ENCODE measurements around the gene POC5. TPM values are rescaled to one million over a fixed set of nuclear protein-coding genes. Genes with fewer than 3 reads are reported as not detected.
"Not testable (repeated sequence)": the region's sequence is repeated elsewhere in the genome, so short reads cannot be mapped to it uniquely, and the experiment has no call there.

The POC5 gene
- polyA plus RNA-seq, 1 donor = 8.9 TPM

DNA sequence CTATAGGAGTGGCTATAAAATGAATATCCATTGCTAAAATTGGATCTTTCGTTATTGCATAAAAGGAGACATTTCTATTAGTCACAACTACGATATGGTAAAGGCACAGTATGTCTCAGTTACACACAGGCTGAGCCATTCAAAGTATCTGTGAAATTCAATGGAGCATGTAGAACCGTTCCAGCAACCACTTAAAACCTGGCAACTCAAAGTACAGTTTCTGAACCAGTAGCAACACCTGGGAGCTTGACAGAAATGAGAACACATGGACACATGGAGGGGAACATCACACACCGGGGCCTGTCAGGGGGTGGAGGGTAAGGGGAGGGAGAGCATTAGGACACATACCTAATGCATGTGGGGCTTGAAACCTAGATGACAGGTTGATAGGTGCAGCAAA is 15.4 kb downstream of the POC5 start:
- DNase-seq = no peak

DNA sequence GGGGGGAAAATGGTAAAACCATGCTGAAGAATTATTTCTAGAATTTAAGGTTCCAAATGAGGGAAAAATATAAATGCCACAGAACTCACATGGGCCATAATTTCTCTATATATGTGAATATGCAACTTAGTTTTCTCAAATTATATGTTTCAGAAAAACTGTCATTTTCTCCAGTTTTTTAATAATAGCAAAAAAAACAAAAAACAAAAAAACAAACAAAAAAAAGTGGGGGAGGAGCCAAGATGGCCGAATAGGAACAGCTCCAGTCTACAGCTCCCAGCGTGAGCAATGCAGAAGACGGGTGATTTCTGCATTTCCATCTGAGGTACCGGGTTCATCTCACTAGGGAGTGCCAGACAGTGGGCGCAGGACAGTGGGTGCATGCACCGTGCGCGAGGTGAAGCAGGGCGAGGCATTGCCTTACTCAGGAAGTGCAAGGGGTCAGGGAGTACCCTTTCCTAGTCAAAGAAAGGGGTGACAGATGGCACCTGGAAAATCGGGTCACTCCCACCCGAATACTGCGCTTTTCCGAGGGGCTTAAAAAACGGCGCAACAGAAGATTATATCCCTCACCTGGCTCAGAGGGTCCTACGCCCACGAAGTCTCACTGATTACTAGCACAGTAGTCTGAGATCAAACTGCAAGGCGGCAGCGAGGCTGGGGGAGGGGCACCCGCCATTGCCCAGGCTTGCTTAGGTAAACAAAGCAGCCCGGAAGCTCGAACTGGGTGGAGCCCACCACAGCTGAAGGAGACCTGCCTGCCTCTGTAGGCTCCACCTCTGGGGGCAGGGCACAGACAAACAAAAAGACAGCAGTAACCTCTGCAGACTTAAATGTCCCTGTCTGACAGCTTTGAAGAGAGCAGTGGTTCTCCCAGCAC is 21.5 kb downstream of the POC5 start:
- not testable (repeated sequence) for DNase-seq

GRCh38 chr5:75694781-75695180 is 22.5 kb downstream of the POC5 start:
- DNase-seq = no peak

DNA sequence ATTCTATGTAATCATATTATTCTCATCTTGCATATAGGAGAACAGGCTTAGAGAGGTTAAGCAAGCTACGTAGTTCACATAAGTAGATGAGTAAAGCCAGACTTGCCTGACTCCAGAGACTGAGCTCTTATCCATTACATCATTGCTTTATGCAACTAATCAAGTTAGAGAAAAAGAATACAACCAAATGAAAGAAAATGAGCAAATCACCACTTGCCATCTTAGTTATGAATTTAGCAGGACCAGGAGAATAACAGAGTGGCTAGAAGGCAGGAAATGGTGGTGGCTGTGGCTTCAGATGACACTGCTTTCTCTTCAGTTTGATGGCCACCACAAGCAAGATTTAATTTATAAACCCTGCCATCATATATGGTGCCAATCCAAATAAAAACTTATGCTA is 26.6 kb downstream of the POC5 start:
- DNase-seq = no peak

- DNase-seq = no peak
Observed at GRCh38 chr5:75686480-75686879, 30.8 kb downstream of the POC5 start.

DNA sequence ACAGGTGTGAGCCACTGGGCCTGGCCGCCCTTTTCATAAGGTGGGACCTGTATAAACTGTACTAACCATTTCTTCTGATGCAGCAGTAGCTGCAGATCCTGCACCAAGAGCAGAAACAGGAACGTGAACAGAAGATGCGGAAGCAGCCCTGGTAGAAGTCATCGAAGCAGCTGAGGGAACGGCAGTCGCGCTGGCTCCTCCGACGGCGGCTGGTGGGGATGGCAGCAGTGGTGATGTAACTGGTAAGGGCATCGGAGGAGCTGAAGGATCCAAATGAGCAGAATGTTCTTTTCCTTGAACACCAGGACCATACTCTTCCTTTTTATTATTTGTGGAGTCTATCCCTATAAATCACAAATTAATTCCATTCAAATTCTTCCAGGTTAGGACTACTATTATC is 32.1 kb downstream of the POC5 start:
- no peak for DNase-seq

DNA sequence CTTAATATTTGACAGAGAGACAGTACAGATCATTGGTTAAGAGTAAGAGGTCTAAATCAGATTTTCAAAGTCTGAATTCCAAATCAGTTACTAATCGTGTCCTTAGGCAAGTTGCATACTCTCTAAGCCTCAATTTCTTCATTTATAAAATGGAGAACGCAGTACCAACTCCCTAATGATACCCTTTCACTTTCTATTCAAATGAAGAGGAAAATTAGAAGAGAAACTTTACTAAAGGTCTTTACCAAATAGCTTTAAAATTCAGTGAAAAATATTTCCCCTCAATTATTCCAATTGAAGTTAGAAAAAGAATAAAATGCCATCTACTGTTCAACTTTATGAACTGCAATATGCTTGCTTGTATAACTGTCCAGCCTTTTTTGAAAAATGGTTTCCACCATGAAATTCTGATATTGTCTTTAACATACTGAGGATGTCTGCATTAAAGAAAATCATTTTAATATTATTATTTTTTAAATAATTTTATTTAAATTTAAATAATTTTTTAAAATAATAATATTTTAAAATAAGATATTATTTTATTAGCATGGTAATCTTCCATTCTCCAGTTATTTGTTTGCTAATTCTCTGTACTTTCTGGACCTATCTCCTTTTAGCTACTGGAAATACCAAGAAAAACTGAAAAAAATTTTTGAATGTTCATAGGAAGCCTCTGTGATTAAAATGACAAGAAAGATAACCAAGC is 36.0 kb downstream of the POC5 start:
- peak; percentile 25 for DNase-seq

GRCh38 chr5:75678155-75678554 is 39.1 kb downstream of the POC5 start:
- no peak for DNase-seq

- DNase-seq = no peak
Observed at GRCh38 chr5:75677607-75678006, 39.6 kb downstream of the POC5 start.

DNA sequence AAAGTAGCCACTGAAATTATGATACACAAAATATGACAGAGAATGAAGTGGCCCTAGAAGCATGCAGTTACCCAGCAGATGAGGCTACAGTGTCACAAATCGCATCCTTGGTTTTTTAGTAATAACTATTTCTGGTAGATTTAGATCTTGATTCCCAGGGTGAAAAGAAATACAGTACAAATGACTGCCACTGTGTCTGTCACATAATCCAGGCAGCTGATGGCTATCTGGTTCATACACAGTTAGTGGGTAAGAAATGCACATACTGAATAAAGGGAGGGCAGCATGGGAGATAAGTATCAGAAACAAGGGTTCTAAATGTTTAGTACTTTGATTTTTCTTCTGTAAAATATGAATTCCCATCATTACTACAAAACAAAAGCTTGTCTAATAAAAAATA is 41.5 kb downstream of the POC5 start:
- DNase-seq = no peak

- DNase-seq = no peak
Observed at GRCh38 chr5:75672616-75673015, 44.6 kb downstream of the POC5 start.

GRCh38 chr5:75671506-75671905 is 45.7 kb downstream of the POC5 start:
- no peak for DNase-seq

DNA sequence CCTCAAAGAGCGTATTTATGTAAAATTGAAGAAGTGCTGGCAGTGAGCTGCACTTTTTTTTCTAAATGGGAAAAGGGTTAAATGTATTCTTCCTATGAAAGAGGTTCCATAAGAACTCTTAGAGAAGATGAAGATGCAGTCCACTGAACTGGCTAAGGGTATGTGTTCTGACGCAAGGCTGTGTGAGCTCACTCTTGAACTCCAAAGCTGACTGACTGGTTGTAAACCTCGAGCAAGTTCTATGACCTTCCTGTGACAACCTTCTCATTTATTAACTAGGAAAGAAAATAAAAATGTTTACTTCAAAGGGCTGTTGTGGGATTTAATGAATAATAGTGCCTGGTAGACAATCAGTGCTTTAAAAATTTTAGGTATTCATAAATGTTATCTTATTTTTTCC is 46.7 kb downstream of the POC5 start:
- no peak for DNase-seq

GRCh38 chr5:75668977-75669689 is 48.1 kb downstream of the POC5 start:
- DNase-seq = peak; percentile 35

DNA sequence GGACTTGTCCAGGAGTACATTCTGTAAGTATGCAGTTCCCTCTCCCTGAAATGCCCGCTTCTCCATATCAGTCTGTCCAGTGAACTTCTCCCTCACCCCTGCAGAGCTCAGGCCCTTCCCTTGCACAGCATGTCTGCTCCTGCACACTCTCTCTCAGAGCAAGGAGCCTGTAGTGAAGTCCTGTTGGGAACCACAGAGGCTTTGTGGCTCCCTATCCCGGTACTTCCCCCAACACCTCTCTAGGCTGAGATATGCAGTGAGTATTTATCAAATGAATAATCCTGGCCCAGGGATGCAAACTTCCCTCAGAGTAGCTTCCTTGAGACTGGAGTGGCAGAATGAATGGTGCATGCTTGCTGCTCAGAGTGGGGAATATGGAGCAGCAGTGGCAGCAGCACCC is 48.8 kb downstream of the POC5 start:
- no peak for DNase-seq

DNA sequence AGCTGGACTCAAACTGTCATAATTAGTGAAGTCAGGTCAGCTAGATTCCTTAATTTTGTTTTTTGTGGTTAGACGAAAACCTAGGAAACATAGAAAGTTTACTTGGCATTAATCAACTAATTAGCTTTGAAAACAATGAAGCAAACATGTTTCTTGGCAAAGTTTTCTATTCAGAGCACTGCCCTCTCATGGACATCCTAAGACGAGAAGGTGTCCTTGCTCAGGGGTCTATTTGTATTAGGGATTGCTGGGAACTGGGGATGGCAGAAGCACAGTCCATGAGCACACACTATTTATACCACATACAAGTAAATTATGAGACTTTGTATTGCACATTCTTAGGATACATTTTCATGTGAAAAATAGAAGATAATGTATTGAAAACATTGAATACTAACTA is 49.7 kb downstream of the POC5 start:
- DNase-seq = no peak

DNA sequence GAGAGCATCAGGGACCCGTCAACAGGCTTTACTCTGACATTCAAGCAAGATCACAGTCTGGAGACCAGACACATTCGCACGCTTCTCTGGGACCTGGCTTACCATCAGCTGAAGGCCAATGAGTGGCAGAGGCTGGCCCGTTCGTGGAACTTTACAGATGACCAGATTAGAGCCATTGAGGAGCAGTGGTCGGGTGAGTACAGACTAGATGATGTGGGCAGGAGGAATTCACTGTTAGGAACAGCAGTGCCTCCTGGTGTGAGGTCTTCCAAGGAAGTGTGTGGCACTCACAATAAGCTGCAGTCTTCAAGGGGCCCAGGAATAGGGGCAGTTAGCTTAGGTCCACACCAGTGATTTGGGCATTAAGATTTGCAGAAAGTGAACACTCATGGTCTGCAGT is 50.4 kb downstream of the POC5 start:
- DNase-seq = no peak

DNA sequence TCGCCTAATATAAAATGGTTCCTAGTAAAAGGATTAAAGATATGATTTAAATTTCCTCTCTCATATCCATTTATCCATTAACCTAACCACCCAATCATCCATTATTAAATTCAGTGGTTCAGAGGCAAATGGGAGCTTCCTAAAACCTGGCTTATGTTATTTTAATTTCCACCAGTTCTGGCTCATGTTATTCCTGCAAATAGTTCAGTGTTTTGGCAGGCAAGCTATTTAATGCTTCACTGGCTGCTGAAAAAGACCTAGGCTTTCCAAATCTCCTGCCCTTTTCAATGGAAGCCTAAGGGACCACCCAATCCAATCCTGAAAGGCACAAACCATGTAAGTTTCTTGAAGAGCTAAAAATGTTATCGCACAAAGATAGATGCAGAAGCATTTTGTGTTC is 52.3 kb downstream of the POC5 start:
- DNase-seq = no peak

DNA sequence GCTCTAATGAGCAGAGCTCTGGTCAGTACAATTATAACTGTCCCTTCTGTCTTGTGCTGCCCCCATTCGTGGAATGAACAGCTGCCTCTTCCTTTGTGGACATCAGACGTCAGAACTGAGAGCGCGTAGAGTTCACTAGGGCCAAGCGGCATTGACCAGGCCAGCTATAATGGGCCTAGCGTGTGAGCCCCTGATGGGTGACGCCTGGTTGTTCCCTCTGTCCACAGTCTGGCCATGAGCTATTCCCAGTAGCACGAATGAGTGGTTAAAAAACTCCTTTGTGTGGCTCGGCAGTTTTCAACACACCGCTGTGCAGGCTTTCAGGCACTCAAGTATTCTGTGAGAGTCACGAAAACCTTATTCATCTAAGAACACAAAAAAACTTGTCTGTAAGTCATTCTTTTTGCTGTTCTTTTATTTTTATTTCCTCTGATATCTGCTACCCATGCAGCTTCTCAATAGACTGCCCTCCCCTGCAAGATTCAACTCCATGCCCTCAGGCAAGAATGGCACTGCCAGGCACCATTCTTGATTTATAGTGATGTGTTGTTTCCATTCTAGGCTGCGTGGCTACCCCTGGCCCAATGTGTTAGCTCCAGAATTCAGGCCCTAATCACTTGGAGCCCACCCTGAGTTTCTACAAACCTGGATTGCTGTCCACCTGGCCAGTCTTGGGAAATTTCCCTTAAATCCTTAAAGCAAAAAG is 53.5 kb downstream of the POC5 start:
- no peak for DNase-seq

DNA sequence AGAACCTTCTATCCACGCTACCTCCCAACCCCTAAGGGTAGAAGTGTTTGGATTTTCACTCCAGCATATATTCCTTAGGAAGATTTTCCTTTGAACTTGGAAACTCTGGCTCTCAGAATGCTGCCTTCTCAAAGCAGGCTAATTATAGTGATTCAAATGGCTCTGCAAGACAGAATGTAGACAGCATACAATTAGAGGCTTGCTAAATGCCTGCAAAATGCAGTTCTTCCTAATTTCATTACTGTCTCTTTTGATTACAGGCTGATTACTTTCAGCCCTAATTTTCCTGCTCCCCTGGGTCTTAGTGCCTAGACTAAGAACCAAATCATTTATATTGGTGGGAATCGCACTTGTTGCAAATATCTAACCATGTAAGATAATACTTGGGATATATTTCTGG is 55.2 kb downstream of the POC5 start:
- no peak for DNase-seq

- no peak for DNase-seq
Observed at GRCh38 chr5:75660678-75661465, 56.4 kb downstream of the POC5 start.

Measured in hindlimb muscle (tissue), 1 donor.